AG09309 (cell line): Measurements from ENCODE around the gene INSIG2.
A peak's percentile ranks its signal among the peaks of the same experiment; 100 is the strongest.
"Not testable (repeated sequence)": the region's sequence is repeated elsewhere in the genome, so short reads cannot be mapped to it uniquely, and the experiment has no call there.

Experiments
- DNase-seq: peaks from one replicate; pipeline ENCODE4 v3.0.0-alpha.2; 2010; ENCODE audit warnings: low read depth
- H3K4me3 ChIP-seq: 2 replicates; pipeline ENCODE4 v1.5.1; 2011; ENCODE audit warnings: mild to moderate bottlenecking, low read depth, low read length, moderate library complexity; ENCODE audit not compliant: control insufficient read depth
- CTCF ChIP-seq: IDR thresholded peaks from 2 replicates; pipeline ENCODE4 v1.5.1; 2011; ENCODE audit warnings: mild to moderate bottlenecking, low read depth, low read length, inconsistent platforms; ENCODE audit not compliant: insufficient read depth, control insufficient read depth; ENCODE audit errors: missing control alignments

The INSIG2 gene

DNA sequence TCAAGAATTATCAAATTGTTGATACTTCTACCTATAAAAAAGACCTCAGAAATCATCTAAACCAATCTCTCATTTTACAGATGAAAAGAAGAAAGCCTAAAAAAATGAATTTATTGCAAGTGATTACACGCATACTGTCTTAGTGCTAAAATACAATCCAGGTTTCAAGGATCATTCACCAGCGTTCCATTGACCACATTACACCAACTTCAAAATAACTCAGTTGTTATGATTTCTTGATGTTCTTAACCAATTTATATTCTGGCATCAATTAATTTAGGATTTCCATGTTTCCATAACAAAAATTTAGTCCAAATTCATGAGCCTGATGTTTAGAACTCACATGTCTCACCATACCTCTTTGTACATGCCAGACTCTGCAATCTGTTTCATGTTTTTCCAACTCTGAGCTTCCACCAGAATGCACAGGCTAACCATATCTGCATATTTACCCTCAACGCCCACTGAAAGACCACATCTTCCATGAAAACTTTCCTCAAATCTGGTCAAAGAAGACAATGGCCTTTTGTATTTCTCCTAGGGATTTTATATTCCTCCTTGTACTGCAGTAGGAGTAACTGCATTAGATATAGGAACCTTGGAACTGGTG is 2.1 kb upstream of the INSIG2 start:
- no peak for DNase-seq
- TF ChIP-seq CTCF = no peak
- H3K4me3 ChIP-seq = no peak overlapping the region

GRCh38 chr2:118089139-118089800 is 999 bp downstream of the INSIG2 start:
- TF ChIP-seq CTCF = no peak
- no peak for DNase-seq
- H3K4me3 ChIP-seq = peak overlapping the region; percentile 99

DNA sequence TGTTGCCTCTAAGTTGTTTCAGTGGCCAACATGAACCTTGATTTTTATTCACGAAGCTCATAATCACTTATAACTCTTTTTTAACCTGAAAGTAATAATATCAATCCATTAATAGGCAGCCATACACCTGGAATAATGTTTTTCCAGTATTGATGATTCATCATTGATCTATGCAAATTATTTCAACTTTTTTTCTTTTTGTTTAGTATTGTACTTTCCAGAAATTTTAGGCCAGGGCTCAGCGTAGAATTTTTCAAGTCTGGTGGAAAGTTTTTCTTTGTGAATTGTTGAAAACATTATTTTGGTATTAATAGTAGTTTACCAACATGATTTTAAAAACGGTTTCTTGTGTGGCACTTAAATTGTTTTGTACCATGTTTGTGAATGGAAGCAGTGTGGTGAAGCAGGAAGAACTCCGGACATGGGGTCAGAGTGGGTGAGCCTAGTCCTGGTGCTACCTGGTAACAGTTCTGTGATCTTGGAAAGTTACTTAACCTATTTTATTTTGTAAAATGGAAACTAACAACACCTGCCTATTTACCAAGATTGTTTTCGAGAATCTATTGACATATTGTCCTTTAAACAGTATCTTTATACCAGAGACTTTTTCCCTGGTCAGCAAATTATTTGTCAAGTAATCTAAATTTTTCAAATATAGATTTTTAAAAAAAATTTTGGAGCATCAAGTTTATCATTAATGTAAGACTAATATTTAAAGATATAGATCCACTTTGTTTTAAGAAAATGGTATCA is 2.3 kb downstream of the INSIG2 start:
- H3K4me3 ChIP-seq = no peak overlapping the region
- no peak for DNase-seq
- TF ChIP-seq CTCF = no peak

GRCh38 chr2:118091140-118091478 is 2.8 kb downstream of the INSIG2 start:
- no peak overlapping the region for H3K4me3 ChIP-seq
- TF ChIP-seq CTCF = no peak
- DNase-seq = no peak

DNA sequence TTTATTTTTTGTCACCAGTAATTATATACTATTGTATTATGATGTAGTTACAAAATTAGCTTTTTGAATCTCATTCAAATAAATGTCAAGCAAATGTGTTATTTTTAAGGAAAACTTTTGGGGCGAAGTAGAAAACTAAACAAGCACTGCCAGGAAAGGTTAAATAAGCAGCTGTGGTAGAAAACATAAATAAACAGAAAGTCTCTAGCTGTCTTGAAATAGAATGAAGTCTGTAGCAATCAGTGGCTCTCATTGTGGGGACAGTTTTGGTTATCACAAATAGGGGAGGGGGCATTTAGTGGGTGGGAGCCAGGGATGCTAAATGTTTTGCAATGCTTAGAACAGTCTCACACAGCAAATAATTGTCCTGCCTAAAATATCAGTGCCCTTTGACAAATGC is 3.4 kb downstream of the INSIG2 start:
- H3K4me3 ChIP-seq = no peak overlapping the region
- TF ChIP-seq CTCF = no peak
- no peak for DNase-seq

DNA sequence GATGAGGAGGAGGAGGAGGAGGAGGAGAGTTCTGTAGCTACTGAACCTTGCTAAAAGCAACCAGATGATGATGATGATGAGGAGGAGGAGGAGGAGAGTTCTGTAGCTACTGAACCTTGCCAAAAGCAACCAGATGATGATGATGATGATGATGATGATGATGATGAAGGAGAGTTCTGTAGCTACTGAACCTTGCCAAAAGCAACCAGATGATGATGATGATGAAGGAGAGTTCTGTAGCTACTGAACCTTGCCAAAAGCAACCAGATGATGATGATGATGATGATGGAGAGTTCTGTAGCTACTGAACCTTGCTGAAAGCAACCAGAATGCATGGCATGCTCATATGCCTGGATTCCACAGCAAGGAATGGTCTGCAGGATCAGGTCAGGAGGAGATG is 5.8 kb downstream of the INSIG2 start:
- not testable (repeated sequence) for DNase-seq, H3K4me3 ChIP-seq

DNA sequence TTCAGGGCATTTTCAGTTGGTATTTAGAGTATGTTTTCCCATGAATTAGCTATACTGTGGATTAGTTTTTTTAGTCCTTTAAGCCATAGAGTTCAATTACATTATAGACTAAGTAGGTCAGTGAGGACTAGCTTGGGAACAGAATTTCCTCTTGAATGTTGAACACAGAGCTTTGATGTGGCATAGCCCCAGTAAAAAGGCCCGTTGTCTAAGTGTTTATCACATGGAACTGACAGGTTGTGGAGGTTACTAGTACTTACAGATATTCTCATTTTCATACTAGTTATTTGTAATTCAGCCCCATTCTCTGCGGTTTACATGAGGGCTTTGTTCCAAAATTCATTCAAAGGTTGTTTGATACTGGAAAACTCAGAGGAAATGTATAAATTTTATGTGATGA is 6.2 kb downstream of the INSIG2 start:
- no peak for DNase-seq
- no peak for TF ChIP-seq CTCF
- no peak overlapping the region for H3K4me3 ChIP-seq
